Measurements from ENCODE around the gene RPS6KB1. TPM values are rescaled to one million over a fixed set of nuclear protein-coding genes. Genes with fewer than 3 reads are reported as not detected.

The RPS6KB1 gene
- total and polyA plus RNA-seq, 9 of the 15 experiments (the other 6 are each of a cell fraction or from before 2014, with no cell fraction given): 8.8 to 60.7 (median 35.1) TPM

DNA sequence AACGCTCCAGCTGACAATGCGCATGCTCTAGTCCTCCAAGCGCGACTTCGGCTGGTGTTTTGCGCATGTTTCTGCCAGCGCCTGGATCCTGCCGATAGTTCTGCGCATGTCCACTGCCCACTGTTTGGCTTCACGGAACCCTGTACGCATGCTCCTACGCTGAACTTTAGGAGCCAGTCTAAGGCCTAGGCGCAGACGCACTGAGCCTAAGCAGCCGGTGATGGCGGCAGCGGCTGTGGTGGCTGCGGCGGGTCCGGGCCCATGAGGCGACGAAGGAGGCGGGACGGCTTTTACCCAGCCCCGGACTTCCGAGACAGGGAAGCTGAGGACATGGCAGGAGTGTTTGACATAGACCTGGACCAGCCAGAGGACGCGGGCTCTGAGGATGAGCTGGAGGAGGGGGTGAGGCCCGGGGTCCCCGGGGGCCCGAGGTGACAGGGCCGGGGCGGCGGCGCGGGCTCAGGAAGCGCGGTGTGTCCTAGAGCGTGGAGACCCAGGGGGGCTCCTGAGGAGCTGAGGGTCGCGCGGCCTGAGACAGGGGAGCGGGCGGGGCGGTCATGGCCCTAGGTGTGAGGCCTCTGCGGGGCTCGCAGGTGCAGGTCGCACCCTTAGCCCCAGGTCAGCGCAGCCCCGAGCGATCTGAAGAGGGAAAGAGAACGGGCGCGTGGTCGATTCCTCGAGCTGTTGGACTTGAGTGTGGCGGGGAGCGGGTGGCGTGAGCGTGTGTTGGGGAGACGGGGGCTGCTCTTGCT lies at the start of gene RPS6KB1, which contains the start of gene TUBD1 (continued):
- TF ChIP-seq CEBPG (CRISPR knock-in tag; IDR thresholded peaks at IDR 0.05) (no peak), CEBPG (tag; conservative IDR thresholded peaks at IDR 0.05 in 1 of 2, IDR thresholded peaks at IDR 0.05 in 1 of 2) (no peak), NONO (IDR thresholded peaks at IDR 0.05; ENCODE audit: low read depth in 2 of 2, low read length in 1 of 2) (peak in 1 of 2 experiments; percentile 57; a peak in 2 of 4 replicates), ETV1 (tag; conservative IDR thresholded peaks at IDR 0.05; ENCODE audit: low read depth) (no peak), ZBTB7A (IDR thresholded peaks at IDR 0.05; ENCODE audit: borderline replicate concordance, control insufficient read depth, low read depth, low read length) (peak; percentile 90; the same call in 1 of the 2 replicates), SP2 (IDR thresholded peaks at IDR 0.05; ENCODE audit: extremely low read depth, low read depth, low read length, poor library complexity, severe bottlenecking) (no peak), POLR3A (IDR thresholded peaks at IDR 0.05; ENCODE audit: borderline replicate concordance, extremely low read depth, insufficient read depth, insufficient read length) (no peak), ZNF146 (CRISPR knock-in tag; IDR thresholded peaks at IDR 0.05; ENCODE audit: unreplicated experiment) (no peak), TBL1XR1 (IDR thresholded peaks at IDR 0.05; ENCODE audit: low read length in 2 of 2) (no peak), MCM3 (IDR thresholded peaks at IDR 0.05) (no peak), ZNF253 (CRISPR knock-in tag; conservative IDR thresholded peaks at IDR 0.05) (no peak), ZNF143 (CRISPR knock-in tag; IDR thresholded peaks at IDR 0.05) (no peak), POLR2AphosphoS2 (IDR thresholded peaks at IDR 0.05; ENCODE audit: low read length) (peak; percentile 60; the same call in 1 of the 2 replicates)
- TF ChIP-seq, protein P1, sequence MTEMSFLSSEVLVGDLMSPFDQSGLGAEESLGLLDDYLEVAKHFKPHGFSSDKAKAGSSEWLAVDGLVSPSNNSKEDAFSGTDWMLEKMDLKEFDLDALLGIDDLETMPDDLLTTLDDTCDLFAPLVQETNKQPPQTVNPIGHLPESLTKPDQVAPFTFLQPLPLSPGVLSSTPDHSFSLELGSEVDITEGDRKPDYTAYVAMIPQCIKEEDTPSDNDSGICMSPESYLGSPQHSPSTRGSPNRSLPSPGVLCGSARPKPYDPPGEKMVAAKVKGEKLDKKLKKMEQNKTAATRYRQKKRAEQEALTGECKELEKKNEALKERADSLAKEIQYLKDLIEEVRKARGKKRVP (CRISPR knock-in tag; IDR thresholded peaks at IDR 0.05): no peak
- TF ChIP-seq, protein P2, sequence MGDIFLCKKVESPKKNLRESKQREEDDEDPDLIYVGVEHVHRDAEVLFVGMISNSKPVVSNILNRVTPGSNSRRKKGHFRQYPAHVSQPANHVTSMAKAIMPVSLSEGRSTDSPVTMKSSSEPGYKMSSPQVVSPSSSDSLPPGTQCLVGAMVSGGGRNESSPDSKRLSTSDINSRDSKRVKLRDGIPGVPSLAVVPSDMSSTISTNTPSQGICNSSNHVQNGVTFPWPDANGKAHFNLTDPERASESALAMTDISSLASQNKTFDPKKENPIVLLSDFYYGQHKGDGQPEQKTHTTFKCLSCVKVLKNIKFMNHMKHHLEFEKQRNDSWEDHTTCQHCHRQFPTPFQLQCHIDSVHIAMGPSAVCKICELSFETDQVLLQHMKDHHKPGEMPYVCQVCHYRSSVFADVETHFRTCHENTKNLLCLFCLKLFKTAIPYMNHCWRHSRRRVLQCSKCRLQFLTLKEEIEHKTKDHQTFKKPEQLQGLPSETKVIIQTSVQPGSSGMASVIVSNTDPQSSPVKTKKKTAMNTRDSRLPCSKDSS (IDR thresholded peaks at IDR 0.05; ENCODE audit: low read depth, partially characterized antibody): no peak
- TF ChIP-seq, protein P3, sequence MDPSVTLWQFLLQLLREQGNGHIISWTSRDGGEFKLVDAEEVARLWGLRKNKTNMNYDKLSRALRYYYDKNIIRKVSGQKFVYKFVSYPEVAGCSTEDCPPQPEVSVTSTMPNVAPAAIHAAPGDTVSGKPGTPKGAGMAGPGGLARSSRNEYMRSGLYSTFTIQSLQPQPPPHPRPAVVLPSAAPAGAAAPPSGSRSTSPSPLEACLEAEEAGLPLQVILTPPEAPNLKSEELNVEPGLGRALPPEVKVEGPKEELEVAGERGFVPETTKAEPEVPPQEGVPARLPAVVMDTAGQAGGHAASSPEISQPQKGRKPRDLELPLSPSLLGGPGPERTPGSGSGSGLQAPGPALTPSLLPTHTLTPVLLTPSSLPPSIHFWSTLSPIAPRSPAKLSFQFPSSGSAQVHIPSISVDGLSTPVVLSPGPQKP (CRISPR knock-in tag; IDR thresholded peaks at IDR 0.05): no peak
- TF ChIP-seq, protein P4, sequence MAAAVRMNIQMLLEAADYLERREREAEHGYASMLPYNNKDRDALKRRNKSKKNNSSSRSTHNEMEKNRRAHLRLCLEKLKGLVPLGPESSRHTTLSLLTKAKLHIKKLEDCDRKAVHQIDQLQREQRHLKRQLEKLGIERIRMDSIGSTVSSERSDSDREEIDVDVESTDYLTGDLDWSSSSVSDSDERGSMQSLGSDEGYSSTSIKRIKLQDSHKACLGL (CRISPR knock-in tag; IDR thresholded peaks at IDR 0.05; ENCODE audit: borderline replicate concordance, poor library complexity, severe bottlenecking): no peak
